IMR-90 (cell line): ENCODE measurements around the gene TMEM219. TPM values are rescaled to one million over a fixed set of nuclear protein-coding genes. Genes with fewer than 3 reads are reported as not detected.

Experiments
- ATAC-seq: fragments of 200-7000 bp; cut with Tn5 transposase; 2 replicates; pipeline ENCODE4 v1.9.1; 2020; ENCODE audit warnings: low read depth, mild to moderate bottlenecking, moderate library complexity
- BruUV-seq: library from RNA; stranded (reverse); fragments of 400-500 nt; replicated peaks from 2 replicates; lab custom pipeline; 2021; lab: Mats Ljungman, UMichigan
- CTCF ChIA-PET: fragments of 300-600 bp; formaldehyde crosslinking; extraction: SDS; loops from one replicate; lab custom pipeline; 2021; ENCODE audit warnings: antibody characterized with exemption; lab: Yijun Ruan, JAX
- POLR2A ChIA-PET: fragments of 300-600 bp; sonication (Branson Sonifier 250); formaldehyde crosslinking; loops from one replicate; lab custom pipeline; 2022; ENCODE audit warnings: antibody characterized with exemption; ENCODE audit not compliant: unreplicated experiment; lab: Charles Lee
- DNase-seq: peaks from one replicate; pipeline ENCODE4 v3.0.0; 2013
- H2AFZ ChIP-seq: replicated peaks from 2 replicates; pipeline ENCODE3; 2013; ENCODE audit warnings: low read length, mild to moderate bottlenecking; ENCODE audit not compliant: poor library complexity
- H2AK5ac ChIP-seq: 2 replicates; pipeline ENCODE4 v1.6.1; 2013; ENCODE audit warnings: low read depth, low read length, inconsistent platforms
- H2AK9ac ChIP-seq: replicated peaks from 2 replicates; pipeline ENCODE3; 2013; ENCODE audit warnings: mild to moderate bottlenecking, low read depth, low read length, moderate library complexity; ENCODE audit not compliant: poor library complexity
- H2BK120ac ChIP-seq: 2 replicates; pipeline ENCODE4 v1.6.1; 2013; ENCODE audit warnings: low read depth, low read length, inconsistent platforms
- H2BK15ac ChIP-seq: 3 replicates; pipeline ENCODE4 v1.6.1; 2013; ENCODE audit warnings: low read depth, low read length, inconsistent platforms
- H2BK20ac ChIP-seq: 2 replicates; pipeline ENCODE4 v1.6.1; 2013; ENCODE audit warnings: low read depth, mild to moderate bottlenecking, inconsistent platforms, low read length, moderate library complexity
- H2BK5ac ChIP-seq: 2 replicates; pipeline ENCODE4 v1.6.1; 2013; ENCODE audit warnings: mild to moderate bottlenecking, low read depth, low read length, inconsistent platforms; ENCODE audit not compliant: poor library complexity, severe bottlenecking
- H3K14ac ChIP-seq: replicated peaks from 2 replicates; pipeline ENCODE4 v1.6.1; 2013; ENCODE audit warnings: low read depth, low read length, inconsistent platforms
- H3K18ac ChIP-seq: 2 replicates; pipeline ENCODE4 v1.6.1; 2013; ENCODE audit warnings: low read depth, low read length, control low read depth
- H3K23ac ChIP-seq: 2 replicates; pipeline ENCODE4 v1.6.1; 2013; ENCODE audit warnings: low read depth, low read length, inconsistent platforms
- H3K27ac ChIP-seq: 2 replicates; pipeline ENCODE4 v1.5.1; 2013; ENCODE audit warnings: mild to moderate bottlenecking, control low read depth, low read length; ENCODE audit not compliant: insufficient read depth
- H3K27me3 ChIP-seq: 2 replicates; pipeline ENCODE4 v1.6.1; 2013; ENCODE audit warnings: low read length; ENCODE audit not compliant: control insufficient read depth, insufficient read depth
- H3K36me3 ChIP-seq: 2 replicates; pipeline ENCODE4 v1.6.1; 2013; ENCODE audit warnings: low read length, mixed read lengths; ENCODE audit not compliant: control insufficient read depth, insufficient read depth
- H3K4ac ChIP-seq: 2 replicates; pipeline ENCODE4 v1.6.1; 2013; ENCODE audit warnings: low read depth, low read length, inconsistent platforms
- H3K4me1 ChIP-seq: 2 replicates; pipeline ENCODE4 v1.6.1; 2013; ENCODE audit warnings: low read length, mixed read lengths; ENCODE audit not compliant: control insufficient read depth, insufficient read depth
- H3K4me2 ChIP-seq: 2 replicates; pipeline ENCODE4 v1.6.1; 2013; ENCODE audit warnings: low read depth, mild to moderate bottlenecking, control low read depth, low read length, moderate library complexity
- H3K4me3 ChIP-seq: 2 replicates; pipeline ENCODE4 v1.5.1; 2013; ENCODE audit warnings: low read depth, mild to moderate bottlenecking, control low read depth, low read length, moderate library complexity; ENCODE audit not compliant: insufficient read depth
- H3K56ac ChIP-seq: 2 replicates; pipeline ENCODE4 v1.6.1; 2013; ENCODE audit warnings: low read length, inconsistent platforms; ENCODE audit not compliant: insufficient read depth; ENCODE audit errors: extremely low read depth
- H3K79me1 ChIP-seq, 2 experiments: 2 replicates each; pipeline ENCODE4 v1.6.1; 2013; ENCODE audit warnings: low read length in 2 of 2, inconsistent platforms in 1 of 2, low read depth in 1 of 2
- H3K9ac ChIP-seq: 2 replicates; pipeline ENCODE4 v1.6.1; 2013; ENCODE audit warnings: low read depth, low read length, control low read depth
- H3K9me1 ChIP-seq: 2 replicates; pipeline ENCODE4 v1.6.1; 2013; ENCODE audit warnings: low read length, inconsistent platforms; ENCODE audit not compliant: insufficient read depth
- H3K9me3 ChIP-seq: 2 replicates; pipeline ENCODE4 v1.6.1; 2013; ENCODE audit warnings: low read length; ENCODE audit not compliant: control insufficient read depth, insufficient read depth
- H4K20me1 ChIP-seq: 2 replicates; pipeline ENCODE4 v1.6.1; 2013; ENCODE audit warnings: low read length, inconsistent platforms; ENCODE audit not compliant: insufficient read depth
- H4K5ac ChIP-seq: 2 replicates; pipeline ENCODE4 v1.6.1; 2013; ENCODE audit warnings: mild to moderate bottlenecking, low read depth, low read length, control low read depth
- H4K8ac ChIP-seq, 2 experiments: 2 replicates each; pipeline ENCODE4 v1.6.1; 2013; ENCODE audit warnings: low read depth in 2 of 2, low read length in 2 of 2, control low read depth in 1 of 2, inconsistent platforms in 1 of 2
- H4K91ac ChIP-seq: 2 replicates; pipeline ENCODE4 v1.6.1; 2013; ENCODE audit warnings: low read depth, low read length, inconsistent platforms; ENCODE audit not compliant: insufficient read depth
- BHLHE40 ChIP-seq: fragments of 150-350 bp; IDR thresholded peaks from 2 replicates; pipeline ENCODE4 v1.6.1; 2016; ENCODE audit warnings: mild to moderate bottlenecking, low read depth, low read length
- CEBPB ChIP-seq: IDR thresholded peaks from 2 replicates; pipeline ENCODE4 v1.6.1; 2012; ENCODE audit warnings: low read depth, low read length, improper control_type of control experiment
- CHD1 ChIP-seq: IDR thresholded peaks from 2 replicates; pipeline ENCODE4 v1.6.1; 2012; ENCODE audit warnings: low read depth, low read length, improper control_type of control experiment
- FOS ChIP-seq: fragments of 150-350 bp; IDR thresholded peaks from 2 replicates; pipeline ENCODE4 v1.6.1; 2016; ENCODE audit warnings: low read depth, low read length
- MAFK ChIP-seq: IDR thresholded peaks from 2 replicates; pipeline ENCODE4 v1.6.1; 2012; ENCODE audit warnings: low read depth, low read length, improper control_type of control experiment
- MAZ ChIP-seq: IDR thresholded peaks from 2 replicates; pipeline ENCODE4 v1.6.1; 2012; ENCODE audit warnings: low read depth, mild to moderate bottlenecking, low read length, improper control_type of control experiment, moderate library complexity, borderline replicate concordance
- MXI1 ChIP-seq: IDR thresholded peaks from 2 replicates; pipeline ENCODE4 v1.6.1; 2012; ENCODE audit warnings: low read depth, mild to moderate bottlenecking, low read length, moderate library complexity, borderline replicate concordance
- NFE2L2 ChIP-seq: fragments of 150-350 bp; IDR thresholded peaks from 2 replicates; pipeline ENCODE4 v1.6.1; 2016; ENCODE audit warnings: low read depth, mild to moderate bottlenecking, low read length
- POLR2A ChIP-seq: IDR thresholded peaks from 2 replicates; pipeline ENCODE4 v1.6.1; 2012; ENCODE audit warnings: mild to moderate bottlenecking, low read depth, low read length
- RAD21 ChIP-seq: IDR thresholded peaks from 2 replicates; pipeline ENCODE4 v1.6.1; 2012; ENCODE audit warnings: low read length, improper control_type of control experiment
- RCOR1 ChIP-seq: IDR thresholded peaks from 2 replicates; pipeline ENCODE4 v1.6.1; 2012; ENCODE audit warnings: mild to moderate bottlenecking, low read length, improper control_type of control experiment; ENCODE audit not compliant: insufficient replicate concordance
- RFX5 ChIP-seq: IDR thresholded peaks from 2 replicates; pipeline ENCODE4 v1.8.0; 2012; ENCODE audit warnings: low read depth, mild to moderate bottlenecking, low read length, moderate library complexity
- SMC3 ChIP-seq: fragments of 150-350 bp; IDR thresholded peaks from 2 replicates; pipeline ENCODE4 v1.6.1; 2016; ENCODE audit warnings: low read depth, mild to moderate bottlenecking, antibody characterized with exemption, low read length, moderate library complexity
- WGBS, 2 experiments: methylation state at CpG; one replicate each; pipeline versions ENCODE4 v1.1.5 to v1.1.7; 2013; ENCODE audit warnings: missing lambda C conversion rate in 2 of 2; ENCODE audit not compliant: insufficient read length in 1 of 2; ENCODE audit errors: extremely low coverage in 2 of 2; 5-methylcytosine and 5-hydroxymethylcytosine counted together
- dilution Hi-C: fragments of 300-500 bp; cut with HindIII; formaldehyde crosslinking; loops from one replicate; pipeline ENCODE4 v1.14.3; 2018; ENCODE audit warnings: low sequenced_read_pairs; ENCODE audit not compliant: unreplicated experiment
- in situ Hi-C: fragments of 300-500 bp; cut with MboI; formaldehyde crosslinking; loops from 3 replicates; pipeline ENCODE4 v1.14.3; 2019; ENCODE audit warnings: low sequenced_read_pairs, inconsistent platforms, mixed read lengths
- intact Hi-C: fragments of 100-400 bp; cut with micrococcal nuclease; formaldehyde crosslinking; loops from 2 replicates; pipeline ENCODE4 v1.10.0; 2022
- polyA plus RNA-seq, 3 experiments: library from polyadenylated mRNA; depleted of rRNA; stranded (reverse); fragments of >200 nt; gene quantifications; 2 replicates each; pipeline ENCODE4 v1.2.3, GENCODE V29; 2012; ENCODE audit warnings: low replicate concordance in 1 of 3
- total RNA-seq: library from RNA; depleted of rRNA; stranded (reverse); fragments of >200 nt; gene quantifications from 2 replicates; pipeline ENCODE4 v1.2.3, GENCODE V29; 2012
- TF ChIP-seq, protein P1 (sequence below): fragments of 150-350 bp; IDR thresholded peaks from 2 replicates; pipeline ENCODE4 v1.6.1; 2016; ENCODE audit warnings: low read depth, mild to moderate bottlenecking, low read length, moderate library complexity, borderline replicate concordance
- TF ChIP-seq, protein P2 (sequence below): fragments of 150-350 bp; IDR thresholded peaks from 2 replicates; pipeline ENCODE4 v1.6.1; 2017; ENCODE audit warnings: mild to moderate bottlenecking, antibody characterized with exemption, low read length, low read depth
- TF ChIP-seq, protein P3 (sequence below): conservative IDR thresholded peaks from 2 replicates; pipeline ENCODE4 v1.5.1; 2012; ENCODE audit warnings: mild to moderate bottlenecking, low read depth, low read length, improper control_type of control experiment

TMEM219 gene
- total and polyA plus RNA-seq, 2 of the 4 experiments (the other 2 are of a cell fraction), result 47.0 to 95.3 TPM

DNA sequence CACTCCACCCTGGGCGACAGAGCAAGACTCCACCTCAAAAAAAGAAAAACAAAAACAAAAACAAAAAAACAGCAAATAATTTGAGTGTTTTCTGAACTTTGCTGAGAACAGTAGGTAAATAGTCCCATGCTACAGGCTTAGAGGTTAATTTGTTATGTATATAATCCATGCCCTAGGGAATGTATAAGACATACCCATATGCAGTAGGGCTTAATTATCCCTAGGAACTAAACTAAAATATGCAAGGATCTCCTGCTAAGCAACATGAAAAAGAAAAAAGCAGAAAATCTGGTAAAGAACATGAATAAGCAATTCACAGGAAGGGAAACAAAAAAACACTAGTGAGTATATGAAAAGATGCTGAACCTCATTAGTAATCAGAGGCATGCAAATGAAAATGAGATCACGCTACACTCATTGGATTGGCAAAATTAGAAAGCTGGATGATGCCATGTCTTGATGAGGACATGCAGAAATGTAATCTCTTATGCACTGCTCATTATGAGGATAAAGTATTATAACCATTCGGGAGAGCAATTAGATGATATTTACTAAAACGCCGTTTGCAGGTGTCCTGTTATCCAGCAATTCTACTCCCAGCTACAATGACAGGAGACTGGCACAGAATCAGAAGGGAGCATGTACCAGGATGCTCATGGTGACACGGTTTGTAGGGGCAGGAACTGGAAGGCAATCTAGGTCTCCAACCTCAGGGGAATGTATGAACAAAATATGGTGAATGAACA lies 41.4 kb upstream of the TMEM219 start:
- CTCF ChIA-PET, result no interaction called here
- WGBS, 2 experiments, result 80% methylated on average over 2 of the region's 6 CpGs; no CpG with 5 or more reads in 1 of the 2 experiments
- no peak for ATAC-seq
- Histone ChIP-seq H4K8ac (no peak overlapping the region), H2AK5ac (no peak overlapping the region), H2BK20ac (no peak overlapping the region), H3K27ac (no peak overlapping the region), H4K20me1 (peaks cover 8% of the 10 kb centered on the region), H3K27me3 (no peaks in the 10 kb centered on the region), H2BK15ac (no peak overlapping the region), H2BK5ac (no peak overlapping the region), H4K5ac (no peak overlapping the region), H3K4me2 (no peak overlapping the region), H3K79me1 (peaks cover 23 to 36% of the 10 kb centered on the region in 2 experiments), H3K4me1 (peaks cover 4% of the 10 kb centered on the region), H3K4me3 (no peak overlapping the region), H2BK120ac (no peak overlapping the region), H3K23ac (no peak overlapping the region), H3K9ac (no peak overlapping the region), H2AK9ac (no peak overlapping the region), H3K36me3 (peaks cover 21% of the 10 kb centered on the region), H4K91ac (no peak overlapping the region), H3K56ac (no peak overlapping the region), H3K18ac (no peak overlapping the region), H3K9me1 (peaks cover 8% of the 10 kb centered on the region; the same call in 1 of the 2 replicates), H3K9me3 (no peaks in the 10 kb centered on the region), H3K14ac (no peak overlapping the region), H2AFZ (no peak overlapping the region), H3K4ac (no peak overlapping the region)
- dilution Hi-C loops, result no loop called here
- no TSS peak for BruUV-seq
- TF ChIP-seq CHD1 (no peak), CEBPB (no peak), BHLHE40 (no peak), MXI1 (no peak), RCOR1 (no peak), RAD21 (no peak), RFX5 (no peak), NFE2L2 (no peak), MAFK (no peak), SMC3 (no peak), MAZ (no peak), POLR2A (no peak), FOS (no peak)
- TF ChIP-seq, protein P1, sequence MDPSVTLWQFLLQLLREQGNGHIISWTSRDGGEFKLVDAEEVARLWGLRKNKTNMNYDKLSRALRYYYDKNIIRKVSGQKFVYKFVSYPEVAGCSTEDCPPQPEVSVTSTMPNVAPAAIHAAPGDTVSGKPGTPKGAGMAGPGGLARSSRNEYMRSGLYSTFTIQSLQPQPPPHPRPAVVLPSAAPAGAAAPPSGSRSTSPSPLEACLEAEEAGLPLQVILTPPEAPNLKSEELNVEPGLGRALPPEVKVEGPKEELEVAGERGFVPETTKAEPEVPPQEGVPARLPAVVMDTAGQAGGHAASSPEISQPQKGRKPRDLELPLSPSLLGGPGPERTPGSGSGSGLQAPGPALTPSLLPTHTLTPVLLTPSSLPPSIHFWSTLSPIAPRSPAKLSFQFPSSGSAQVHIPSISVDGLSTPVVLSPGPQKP, result no peak
- TF ChIP-seq, protein P2, sequence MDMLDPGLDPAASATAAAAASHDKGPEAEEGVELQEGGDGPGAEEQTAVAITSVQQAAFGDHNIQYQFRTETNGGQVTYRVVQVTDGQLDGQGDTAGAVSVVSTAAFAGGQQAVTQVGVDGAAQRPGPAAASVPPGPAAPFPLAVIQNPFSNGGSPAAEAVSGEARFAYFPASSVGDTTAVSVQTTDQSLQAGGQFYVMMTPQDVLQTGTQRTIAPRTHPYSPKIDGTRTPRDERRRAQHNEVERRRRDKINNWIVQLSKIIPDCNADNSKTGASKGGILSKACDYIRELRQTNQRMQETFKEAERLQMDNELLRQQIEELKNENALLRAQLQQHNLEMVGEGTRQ, result no peak
- TF ChIP-seq, protein P3, sequence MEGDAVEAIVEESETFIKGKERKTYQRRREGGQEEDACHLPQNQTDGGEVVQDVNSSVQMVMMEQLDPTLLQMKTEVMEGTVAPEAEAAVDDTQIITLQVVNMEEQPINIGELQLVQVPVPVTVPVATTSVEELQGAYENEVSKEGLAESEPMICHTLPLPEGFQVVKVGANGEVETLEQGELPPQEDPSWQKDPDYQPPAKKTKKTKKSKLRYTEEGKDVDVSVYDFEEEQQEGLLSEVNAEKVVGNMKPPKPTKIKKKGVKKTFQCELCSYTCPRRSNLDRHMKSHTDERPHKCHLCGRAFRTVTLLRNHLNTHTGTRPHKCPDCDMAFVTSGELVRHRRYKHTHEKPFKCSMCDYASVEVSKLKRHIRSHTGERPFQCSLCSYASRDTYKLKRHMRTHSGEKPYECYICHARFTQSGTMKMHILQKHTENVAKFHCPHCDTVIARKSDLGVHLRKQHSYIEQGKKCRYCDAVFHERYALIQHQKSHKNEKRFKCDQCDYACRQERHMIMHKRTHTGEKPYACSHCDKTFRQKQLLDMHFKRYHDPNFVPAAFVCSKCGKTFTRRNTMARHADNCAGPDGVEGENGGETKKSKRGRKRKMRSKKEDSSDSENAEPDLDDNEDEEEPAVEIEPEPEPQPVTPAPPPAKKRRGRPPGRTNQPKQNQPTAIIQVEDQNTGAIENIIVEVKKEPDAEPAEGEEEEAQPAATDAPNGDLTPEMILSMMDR, result no peak
- no peak for DNase-seq
- intact Hi-C loops, result no loop called here
- in situ Hi-C loops, result no loop called here
- POLR2A ChIA-PET, result no interaction called here
